Keratinocyte (primary cell): Measurements from ENCODE around the gene MYMK. TPM values are rescaled to one million over a fixed set of nuclear protein-coding genes. Genes with fewer than 3 reads are reported as not detected.

Experiments
- DNase-seq: peaks from one replicate; pipeline ENCODE4 v3.0.0-alpha.2; 2011; ENCODE audit warnings: low read depth, missing footprints, low spot score
- FAIRE-seq: peaks from 2 replicates; lab custom pipeline; 2011; peaks lifted over from hg19 to GRCh38; lab: Jason Lieb, UNC
- H2AFZ ChIP-seq: 2 replicates; pipeline ENCODE4 v1.6.0; 2012; ENCODE audit warnings: low read length, control low read depth, inconsistent platforms; ENCODE audit not compliant: control insufficient read depth
- H3K27ac ChIP-seq: 2 replicates; pipeline ENCODE4 v1.5.1; 2011; ENCODE audit warnings: low read length; ENCODE audit not compliant: control insufficient read depth, insufficient read depth
- H3K27me3 ChIP-seq: 3 replicates; pipeline ENCODE4 v1.6.0; 2011; ENCODE audit warnings: low read length; ENCODE audit not compliant: control insufficient read depth, insufficient read depth; ENCODE audit errors: extremely low read depth
- H3K36me3 ChIP-seq, 2 experiments: 2 replicates in 1 of 2; 3 replicates in 1 of 2; pipeline ENCODE4 v1.5.1; 2011; ENCODE audit warnings: low read length in 2 of 2, mild to moderate bottlenecking in 1 of 2; ENCODE audit not compliant: control insufficient read depth in 2 of 2, insufficient read depth in 2 of 2; ENCODE audit errors: extremely low read depth in 1 of 2
- H3K4me1 ChIP-seq: 3 replicates; pipeline ENCODE4 v1.5.1; 2011; ENCODE audit warnings: low read length; ENCODE audit not compliant: control insufficient read depth, insufficient read depth; ENCODE audit errors: extremely low read depth
- H3K4me2 ChIP-seq: 3 replicates; pipeline ENCODE4 v1.6.0; 2011; ENCODE audit warnings: low read depth, low read length; ENCODE audit not compliant: control insufficient read depth, insufficient read depth; ENCODE audit errors: extremely low read depth
- H3K4me3 ChIP-seq, 3 experiments: fragments of 200-600 bp in 1 of 3; sonication (generic) in 1 of 3; 2 replicates in 2 of 3; 3 replicates in 1 of 3; pipeline ENCODE4 v1.5.1; 2011 to 2016; ENCODE audit warnings: low read length in 3 of 3, mild to moderate bottlenecking in 3 of 3, control low read depth in 2 of 3, inconsistent platforms in 1 of 3, low read depth in 1 of 3, mixed read lengths in 1 of 3, mixed run types in 1 of 3, moderate library complexity in 1 of 3; ENCODE audit not compliant: control insufficient read depth in 2 of 3, insufficient read depth in 2 of 3; ENCODE audit errors: extremely low read depth in 1 of 3
- H3K79me2 ChIP-seq: 2 replicates; pipeline ENCODE4 v1.6.0; 2012; ENCODE audit warnings: low read length; ENCODE audit not compliant: control insufficient read depth, insufficient read depth
- H3K9ac ChIP-seq: 3 replicates; pipeline ENCODE4 v1.6.0; 2011; ENCODE audit warnings: low read length; ENCODE audit not compliant: control insufficient read depth, insufficient read depth; ENCODE audit errors: extremely low read depth
- H3K9me1 ChIP-seq: 3 replicates; pipeline ENCODE4 v1.6.0; 2011; ENCODE audit warnings: low read length; ENCODE audit not compliant: control insufficient read depth, insufficient read depth; ENCODE audit errors: extremely low read depth
- H3K9me3 ChIP-seq: 2 replicates; pipeline ENCODE4 v1.5.1; 2012; ENCODE audit warnings: low read depth, low read length; ENCODE audit not compliant: control insufficient read depth
- H4K20me1 ChIP-seq: 3 replicates; pipeline ENCODE4 v1.6.0; 2011; ENCODE audit warnings: low read length; ENCODE audit not compliant: control insufficient read depth, insufficient read depth; ENCODE audit errors: extremely low read depth
- CTCF ChIP-seq, 3 experiments: IDR thresholded peaks in 1 of 3; conservative IDR thresholded peaks in 1 of 3; optimal IDR thresholded peaks in 1 of 3; 2 replicates in 2 of 3; 3 replicates in 1 of 3; pipeline versions ENCODE3 to v1.5.1; 2011; ENCODE audit warnings: low read length in 3 of 3, mild to moderate bottlenecking in 3 of 3, moderate library complexity in 2 of 3, control low read depth in 1 of 3, inconsistent platforms in 1 of 3; ENCODE audit not compliant: insufficient read depth in 2 of 3; ENCODE audit errors: extremely low read depth in 1 of 3
- EZH2 ChIP-seq: IDR thresholded peaks from one replicate; pipeline ENCODE4 v1.6.1; 2012; ENCODE audit warnings: inconsistent platforms, mild to moderate bottlenecking, low read length, moderate library complexity
- dilution Hi-C: fragments of 300-500 bp; cut with MboI; formaldehyde crosslinking; loops from one replicate; pipeline ENCODE4 v1.7.0; 2020; ENCODE audit warnings: low sequenced_read_pairs; ENCODE audit not compliant: extremely low pct_ligation_motif_present
- polyA plus RNA-seq, 5 experiments: library from polyadenylated mRNA; depleted of rRNA in 3 of 5; stranded (reverse) in 3 of 5; stranded (forward) in 1 of 5; unstranded in 1 of 5; fragments of >200 nt; gene quantifications; 1 replicate in 1 of 5; 2 replicates in 3 of 5; 3 replicates in 1 of 5; pipeline versions ENCODE4 v1.2.1 to v1.2.3, GENCODE V29; 2011 to 2012; ENCODE audit warnings: missing spikeins in 2 of 5, low read depth in 1 of 5, low replicate concordance in 1 of 5

The MYMK gene
- polyA plus RNA-seq, 1 donor (not counting 4 experiments of a cell fraction or from before 2014, with no cell fraction given) = not detected

GRCh38 chr9:133491656-133491925, 33.2 kb downstream of the MYMK start:
- dilution Hi-C loops = no loop called here
- Histone ChIP-seq H3K9me1 (no peaks in the 10 kb centered on the region), H3K4me1 (peaks cover 12% of the 10 kb centered on the region), H3K79me2 (no peaks in the 10 kb centered on the region), H4K20me1 (no peaks in the 10 kb centered on the region), H3K27ac (no peak overlapping the region), H3K9ac (no peak overlapping the region), H3K9me3 (no peaks in the 10 kb centered on the region), H3K4me3 (no peak overlapping the region), H3K27me3 (peaks cover 18% of the 10 kb centered on the region), H3K36me3 (no peaks in the 10 kb centered on the region), H2AFZ (no peak overlapping the region), H3K4me2 (no peak overlapping the region)
- no peak for FAIRE-seq
- TF ChIP-seq CTCF (optimal IDR thresholded peaks at IDR 0.05 in 1 of 3, IDR thresholded peaks at IDR 0.05 in 1 of 3, conservative IDR thresholded peaks at IDR 0.05 in 1 of 3; ENCODE audit: extremely low read depth in 1 of 3, insufficient read depth in 2 of 3, low read length in 3 of 3) = no peak
- TF ChIP-seq EZH2 = no peak
- no peak for DNase-seq

GRCh38 chr9:133490865-133491655, 33.7 kb downstream of the MYMK start:
- no peak for DNase-seq
- dilution Hi-C loops = no loop called here
- TF ChIP-seq CTCF (optimal IDR thresholded peaks at IDR 0.05 in 1 of 3, IDR thresholded peaks at IDR 0.05 in 1 of 3, conservative IDR thresholded peaks at IDR 0.05 in 1 of 3; ENCODE audit: extremely low read depth in 1 of 3, insufficient read depth in 2 of 3, low read length in 3 of 3) = no peak
- TF ChIP-seq EZH2 = no peak
- Histone ChIP-seq H3K9me3 (no peaks in the 10 kb centered on the region), H3K27me3 (peaks cover 18% of the 10 kb centered on the region), H3K4me3 (no peak overlapping the region), H3K9ac (no peak overlapping the region), H3K4me2 (no peak overlapping the region), H3K9me1 (no peaks in the 10 kb centered on the region), H4K20me1 (no peaks in the 10 kb centered on the region), H3K4me1 (peaks cover 12% of the 10 kb centered on the region), H3K36me3 (no peaks in the 10 kb centered on the region), H3K27ac (no peak overlapping the region), H3K79me2 (no peaks in the 10 kb centered on the region), H2AFZ (no peak overlapping the region)
- FAIRE-seq = no peak
